Hepatocyte (in vitro differentiated cells): ENCODE results near the gene ZNF383. TPM values are rescaled to one million over a fixed set of nuclear protein-coding genes. Genes with fewer than 3 reads are reported as not detected.
A peak's percentile ranks its signal among the peaks of the same experiment; 100 is the strongest.

Source experiments
- DNase-seq: peaks from one replicate; pipeline ENCODE4 v3.0.0-alpha.2; 2016; ENCODE audit warnings: low spot score
- H2AFZ ChIP-seq: fragments of 200-600 bp; sonication (generic); 2 replicates; pipeline ENCODE4 v1.6.0; 2016; ENCODE audit warnings: antibody characterized with exemption, mild to moderate bottlenecking
- H3K27ac ChIP-seq: fragments of 200-600 bp; sonication (generic); 2 replicates; pipeline ENCODE4 v1.5.1; 2016; ENCODE audit warnings: mild to moderate bottlenecking
- H3K27me3 ChIP-seq: fragments of 200-600 bp; sonication (generic); 2 replicates; pipeline ENCODE4 v1.6.1; 2016
- H3K36me3 ChIP-seq: fragments of 200-600 bp; sonication (generic); replicated peaks from 2 replicates; pipeline ENCODE4 v1.5.1; 2016; ENCODE audit warnings: low read depth; ENCODE audit not compliant: insufficient read depth
- H3K4me1 ChIP-seq: fragments of 200-600 bp; sonication (generic); 2 replicates; pipeline ENCODE4 v1.5.1; 2016; ENCODE audit warnings: mild to moderate bottlenecking, moderate library complexity; ENCODE audit not compliant: insufficient read depth
- H3K4me2 ChIP-seq: fragments of 200-600 bp; sonication (generic); 2 replicates; pipeline ENCODE4 v1.6.0; 2016
- H3K4me3 ChIP-seq: fragments of 200-600 bp; sonication (generic); 2 replicates; pipeline ENCODE4 v1.5.1; 2016; ENCODE audit warnings: mild to moderate bottlenecking
- H3K79me2 ChIP-seq: fragments of 200-600 bp; sonication (generic); 2 replicates; pipeline ENCODE4 v1.6.0; 2017; ENCODE audit warnings: mild to moderate bottlenecking
- H3K9me2 ChIP-seq: fragments of 200-600 bp; sonication (generic); replicated peaks from 2 replicates; pipeline ENCODE4 v1.6.0; 2017; ENCODE audit warnings: mild to moderate bottlenecking; ENCODE audit not compliant: insufficient read depth
- H3K9me3 ChIP-seq: fragments of 200-600 bp; sonication (generic); 2 replicates; pipeline ENCODE4 v1.5.1; 2016; ENCODE audit warnings: low read depth, mild to moderate bottlenecking
- H4K20me1 ChIP-seq: fragments of 200-600 bp; sonication (generic); 2 replicates; pipeline ENCODE4 v1.6.0; 2016; ENCODE audit warnings: mild to moderate bottlenecking; ENCODE audit not compliant: insufficient read depth, poor library complexity, severe bottlenecking
- CTCF ChIP-seq: fragments of 200-600 bp; sonication (generic); IDR thresholded peaks from 2 replicates; pipeline ENCODE4 v1.5.1; 2016; ENCODE audit warnings: antibody characterized with exemption, mild to moderate bottlenecking; ENCODE audit not compliant: poor library complexity
- EZH2 ChIP-seq: fragments of 200-600 bp; sonication (generic); IDR thresholded peaks from 2 replicates; pipeline ENCODE4 v1.6.1; 2016; ENCODE audit warnings: antibody characterized with exemption, mild to moderate bottlenecking, borderline replicate concordance
- EZH2phosphoT487 ChIP-seq: fragments of 200-600 bp; sonication (generic); IDR thresholded peaks from one replicate; pipeline ENCODE4 v1.6.1; 2018; ENCODE audit warnings: antibody characterized with exemption, mild to moderate bottlenecking, low read depth, moderate library complexity; ENCODE audit not compliant: unreplicated experiment, severe bottlenecking
- WGBS: methylation state at CpG from one replicate; pipeline ENCODE4 v1.1.6; 2016; ENCODE audit warnings: low lambda C conversion rate; ENCODE audit errors: missing lambda C conversion rate; 5-methylcytosine and 5-hydroxymethylcytosine counted together
- polyA plus RNA-seq: library from polyadenylated mRNA; unstranded; fragments of >200 nt; fragmentation: Nextera tagmentation; extraction: Ambion mirVana; gene quantifications from 2 replicates; pipeline ENCODE4 v1.2.1, GENCODE V29; 2016
- total RNA-seq: library from RNA; depleted of rRNA; stranded (reverse); fragments of >200 nt; gene quantifications from 2 replicates; pipeline ENCODE4 v1.2.3, GENCODE V29; 2014

ZNF383 gene
- total and polyA plus RNA-seq, 2 experiments from 2014 or later = 4.3 to 4.8 TPM

DNA sequence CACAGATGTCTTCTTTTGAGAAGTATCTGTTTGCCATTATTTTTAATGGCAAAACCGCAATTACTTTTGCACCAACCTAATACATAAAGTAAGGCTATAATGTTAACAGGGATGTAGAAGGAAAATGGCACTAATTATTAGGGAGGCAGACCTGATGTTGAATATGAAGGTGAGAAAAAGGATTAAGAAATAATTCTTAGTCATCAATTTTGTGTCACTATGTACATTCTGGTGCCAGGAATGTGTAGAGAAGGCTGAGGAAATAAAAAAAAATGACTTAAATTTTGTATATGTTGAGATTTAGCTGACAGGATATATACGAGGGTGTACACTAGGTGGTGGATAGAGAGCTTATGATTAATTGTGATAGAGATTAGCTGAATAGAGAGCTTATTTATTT, 20.2 kb upstream of the ZNF383 start:
- no peak for TF ChIP-seq EZH2phosphoT487
- H3K9me3 ChIP-seq = no peaks in the 10 kb centered on the region

GRCh38 chr19:37217480-37217774, 587 bp upstream of the ZNF383 start:
- Histone ChIP-seq H2AFZ (peak overlapping the region; percentile 86), H3K4me1 (peaks cover 9% of the 10 kb centered on the region), H3K9me2 (no peaks in the 10 kb centered on the region), H3K9me3 (no peaks in the 10 kb centered on the region), H3K27me3 (no peaks in the 10 kb centered on the region), H3K27ac (peak overlapping the region; percentile 90), H3K4me3 (peak overlapping the region; percentile 87), H3K4me2 (peak overlapping the region; percentile 73), H4K20me1 (no peaks in the 10 kb centered on the region), H3K79me2 (peaks cover 30% of the 10 kb centered on the region), H3K36me3 (peaks cover under 1% of the 10 kb centered on the region)
- TF ChIP-seq EZH2 (no peak), CTCF (no peak), EZH2phosphoT487 (no peak)
- no peak for DNase-seq
- WGBS = 3% methylated on average over 7 of the region's 7 CpGs

More for the DNA sequence above, 20.2 kb upstream of the ZNF383 start:
- H3K9me2 ChIP-seq = no peaks in the 10 kb centered on the region
- no peaks in the 10 kb centered on the region for H3K4me1 ChIP-seq
- no peaks in the 10 kb centered on the region for H4K20me1 ChIP-seq
- no peak overlapping the region for H3K27ac ChIP-seq
- H3K4me2 ChIP-seq = no peak overlapping the region
- no peak overlapping the region for H2AFZ ChIP-seq
- DNase-seq = no peak
- 94% methylated on average over 2 of the region's 2 CpGs for whole genome bisulfite sequencing
- peaks cover 5% of the 10 kb centered on the region for H3K36me3 ChIP-seq
- H3K27me3 ChIP-seq = no peaks in the 10 kb centered on the region
- H3K79me2 ChIP-seq = no peaks in the 10 kb centered on the region
- H3K4me3 ChIP-seq = no peak overlapping the region

DNA sequence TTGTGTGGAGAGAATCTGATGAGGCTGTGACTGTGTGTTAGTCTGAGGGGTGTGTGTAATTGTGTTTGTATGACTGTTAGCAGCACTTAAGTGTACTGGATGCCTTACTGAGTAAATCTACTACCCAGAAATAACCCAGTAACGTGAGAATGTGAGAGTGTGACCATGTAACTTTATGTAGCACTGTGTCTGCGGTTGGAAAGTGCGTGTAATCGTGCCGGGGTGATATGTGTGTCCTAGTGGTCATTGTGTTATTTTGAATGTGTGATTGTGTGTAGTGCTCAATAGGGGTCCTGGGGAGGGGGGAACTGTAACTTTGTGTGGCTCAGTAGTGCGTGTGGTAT, 550 bp downstream of the ZNF383 start:
- H3K4me2 ChIP-seq = peak overlapping the region; percentile 88
- TF ChIP-seq EZH2 (no peak), CTCF (no peak), EZH2phosphoT487 (no peak)
- H3K4me1 ChIP-seq = peaks cover 9% of the 10 kb centered on the region
- peak overlapping the region; percentile 90 for H3K27ac ChIP-seq
- no peaks in the 10 kb centered on the region for H3K9me2 ChIP-seq
- H3K27me3 ChIP-seq = no peaks in the 10 kb centered on the region
- peak overlapping the region; percentile 87 for H3K4me3 ChIP-seq
- H2AFZ ChIP-seq = peak overlapping the region; percentile 86
- DNase-seq = no peak
- H3K36me3 ChIP-seq = peaks cover 4% of the 10 kb centered on the region
- H3K9me3 ChIP-seq = no peaks in the 10 kb centered on the region
- H4K20me1 ChIP-seq = no peaks in the 10 kb centered on the region
- peaks cover 39% of the 10 kb centered on the region for H3K79me2 ChIP-seq
- WGBS = 53% methylated on average over 6 of the region's 6 CpGs

DNA sequence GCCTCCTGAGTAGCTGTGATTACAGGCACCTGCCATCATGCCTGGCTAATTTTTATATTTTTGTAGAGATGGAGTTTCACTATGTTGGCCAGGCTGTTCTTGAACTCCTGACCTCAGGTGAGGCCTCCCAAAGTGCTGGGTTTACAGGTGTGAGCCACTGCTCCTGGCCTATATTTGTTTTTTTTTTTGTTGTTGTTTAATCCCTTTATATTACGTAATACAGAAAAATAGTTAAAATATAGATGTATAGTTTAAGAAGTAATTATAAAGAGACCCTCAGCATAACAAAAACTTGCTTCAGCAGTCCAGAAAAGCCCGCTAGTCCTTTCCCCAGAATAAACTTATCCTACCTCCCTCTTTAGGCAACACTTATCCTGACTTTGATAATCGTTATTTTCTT, 2.4 kb downstream of the ZNF383 start:
- Histone ChIP-seq H3K27ac (no peak overlapping the region), H4K20me1 (no peaks in the 10 kb centered on the region), H3K4me2 (no peak overlapping the region), H2AFZ (no peak overlapping the region), H3K9me2 (no peaks in the 10 kb centered on the region), H3K9me3 (no peaks in the 10 kb centered on the region), H3K36me3 (peaks cover 5% of the 10 kb centered on the region), H3K4me3 (no peak overlapping the region), H3K79me2 (peaks cover 39% of the 10 kb centered on the region), H3K27me3 (no peaks in the 10 kb centered on the region), H3K4me1 (peaks cover 9% of the 10 kb centered on the region)
- DNase-seq = no peak
- 95% methylated on average over 3 of the region's 3 CpGs for WGBS
- TF ChIP-seq EZH2 = no peak

- TF ChIP-seq EZH2phosphoT487 (no peak), CTCF (no peak), EZH2 (no peak)
- H3K27me3 ChIP-seq = no peaks in the 10 kb centered on the region
- DNase-seq = no peak
- peaks cover 11% of the 10 kb centered on the region for H3K36me3 ChIP-seq
- H2AFZ ChIP-seq = no peak overlapping the region
- H3K9me2 ChIP-seq = no peaks in the 10 kb centered on the region
- H3K9me3 ChIP-seq = no peaks in the 10 kb centered on the region
- 100% methylated on average over 2 of the region's 2 CpGs for WGBS
- H3K4me2 ChIP-seq = no peak overlapping the region
- no peak overlapping the region for H3K27ac ChIP-seq
- H3K4me3 ChIP-seq = no peak overlapping the region
- peaks cover 39% of the 10 kb centered on the region for H3K79me2 ChIP-seq
- H3K4me1 ChIP-seq = peaks cover 9% of the 10 kb centered on the region
- H4K20me1 ChIP-seq = no peaks in the 10 kb centered on the region
These were observed 3.1 kb downstream of the ZNF383 start for GRCh38 chr19:37221136-37221535.
